NB4 (cell line): ENCODE data around the gene CNBD2.

Experiments
- MYC ChIP-seq: IDR thresholded peaks from 2 replicates; pipeline ENCODE4 v1.6.1; 2011; ENCODE audit warnings: low read depth, low read length
- POLR2A ChIP-seq: IDR thresholded peaks from 2 replicates; pipeline ENCODE4 v1.6.1; 2011; ENCODE audit warnings: mild to moderate bottlenecking; ENCODE audit not compliant: insufficient read length; ENCODE audit errors: extremely low read depth
- TF ChIP-seq, protein P1 (sequence below): IDR thresholded peaks from one replicate; pipeline ENCODE4 v1.5.1; 2012; ENCODE audit warnings: low read depth, low read length
- TF ChIP-seq, protein P2 (sequence below): IDR thresholded peaks from 2 replicates; pipeline ENCODE4 v1.6.1; 2011; ENCODE audit warnings: low read depth, low read length

DNA sequence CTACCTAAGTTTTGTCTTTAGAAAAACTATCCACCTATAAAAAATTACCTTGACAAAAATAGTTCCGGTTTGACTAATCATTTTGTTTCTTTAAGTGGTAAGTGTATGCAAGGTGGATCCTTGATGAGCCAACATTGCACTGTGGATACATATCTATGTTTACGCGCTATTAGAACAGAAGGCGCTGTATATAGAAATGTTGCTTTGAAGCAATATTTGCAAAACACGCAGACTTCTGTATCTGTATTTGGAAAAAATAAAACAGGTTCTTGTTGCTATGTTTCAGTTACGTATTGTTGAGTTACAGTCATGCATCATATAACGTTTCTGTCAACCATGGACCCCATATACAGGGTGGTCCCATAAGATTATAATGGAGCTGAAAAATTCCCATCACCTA, 18.3 kb upstream of the CNBD2 start:
- TF ChIP-seq, protein P1, sequence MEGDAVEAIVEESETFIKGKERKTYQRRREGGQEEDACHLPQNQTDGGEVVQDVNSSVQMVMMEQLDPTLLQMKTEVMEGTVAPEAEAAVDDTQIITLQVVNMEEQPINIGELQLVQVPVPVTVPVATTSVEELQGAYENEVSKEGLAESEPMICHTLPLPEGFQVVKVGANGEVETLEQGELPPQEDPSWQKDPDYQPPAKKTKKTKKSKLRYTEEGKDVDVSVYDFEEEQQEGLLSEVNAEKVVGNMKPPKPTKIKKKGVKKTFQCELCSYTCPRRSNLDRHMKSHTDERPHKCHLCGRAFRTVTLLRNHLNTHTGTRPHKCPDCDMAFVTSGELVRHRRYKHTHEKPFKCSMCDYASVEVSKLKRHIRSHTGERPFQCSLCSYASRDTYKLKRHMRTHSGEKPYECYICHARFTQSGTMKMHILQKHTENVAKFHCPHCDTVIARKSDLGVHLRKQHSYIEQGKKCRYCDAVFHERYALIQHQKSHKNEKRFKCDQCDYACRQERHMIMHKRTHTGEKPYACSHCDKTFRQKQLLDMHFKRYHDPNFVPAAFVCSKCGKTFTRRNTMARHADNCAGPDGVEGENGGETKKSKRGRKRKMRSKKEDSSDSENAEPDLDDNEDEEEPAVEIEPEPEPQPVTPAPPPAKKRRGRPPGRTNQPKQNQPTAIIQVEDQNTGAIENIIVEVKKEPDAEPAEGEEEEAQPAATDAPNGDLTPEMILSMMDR: no peak
- TF ChIP-seq, protein P2, sequence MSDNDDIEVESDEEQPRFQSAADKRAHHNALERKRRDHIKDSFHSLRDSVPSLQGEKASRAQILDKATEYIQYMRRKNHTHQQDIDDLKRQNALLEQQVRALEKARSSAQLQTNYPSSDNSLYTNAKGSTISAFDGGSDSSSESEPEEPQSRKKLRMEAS: no peak
- no peak for TF ChIP-seq POLR2A
- no peak for TF ChIP-seq MYC
